Measurements from ENCODE around the gene CEND1. TPM values are rescaled to one million over a fixed set of nuclear protein-coding genes. Genes with fewer than 3 reads are reported as not detected.

CEND1 gene
- total and polyA plus RNA-seq, 2 of the 13 experiments (the other 11 are each of a cell fraction or from before 2014, with no cell fraction given): not detected

- peak; percentile 62; the same call in 1 of the 2 replicates for TF ChIP-seq ZNF574 (CRISPR knock-in tag; IDR thresholded peaks at IDR 0.05)
- no peak for TF ChIP-seq ATF4 (CRISPR knock-in tag; IDR thresholded peaks at IDR 0.05)
- peak; percentile 69; the same call in 1 of the 2 replicates for TF ChIP-seq ZNF235 (CRISPR knock-in tag; IDR thresholded peaks at IDR 0.05; ENCODE audit: borderline replicate concordance)
- TF ChIP-seq SAFB2 (CRISPR knock-in tag; IDR thresholded peaks at IDR 0.05; ENCODE audit: borderline replicate concordance, low read depth): peak; percentile 78; the same call in 1 of the 2 replicates
- TF ChIP-seq KDM5B (CRISPR knock-in tag; IDR thresholded peaks at IDR 0.05; ENCODE audit: borderline replicate concordance): peak; percentile 57; the same call in 1 of the 2 replicates
- TF ChIP-seq RBM39 (IDR thresholded peaks at IDR 0.05; ENCODE audit: low read depth, low read length, poor library complexity, severe bottlenecking): peak; percentile 42
- TF ChIP-seq TRIM22 (IDR thresholded peaks at IDR 0.05): no peak
- TF ChIP-seq HNF4A (CRISPR knock-in tag; IDR thresholded peaks at IDR 0.05): peak; percentile 34
- 0 out of 2 replicates have a peak, but pooled peaks have one; percentile 11 for TF ChIP-seq ZNF232 (CRISPR knock-in tag; IDR thresholded peaks at IDR 0.05; ENCODE audit: borderline replicate concordance)
- peak; percentile 10; the same call in 1 of the 2 replicates for TF ChIP-seq NFYC (CRISPR knock-in tag; IDR thresholded peaks at IDR 0.05)
- TF ChIP-seq PHF8 (CRISPR knock-in tag; IDR thresholded peaks at IDR 0.05): peak; percentile 82
- TF ChIP-seq NR2C2 (CRISPR knock-in tag; IDR thresholded peaks at IDR 0.05; ENCODE audit: borderline replicate concordance): peak; percentile 58; the same call in 1 of the 2 replicates
- peak; percentile 48; the same call in 1 of the 2 replicates for TF ChIP-seq GATAD2A (CRISPR knock-in tag; IDR thresholded peaks at IDR 0.05)
- TF ChIP-seq ZNF451 (CRISPR knock-in tag; IDR thresholded peaks at IDR 0.05): peak; percentile 51; the same call in 1 of the 2 replicates
- peak; percentile 35; the same call in 1 of the 2 replicates for TF ChIP-seq MIER3 (CRISPR knock-in tag; IDR thresholded peaks at IDR 0.05; ENCODE audit: borderline replicate concordance)
- peak; percentile 94 for TF ChIP-seq MTF2 (CRISPR knock-in tag; IDR thresholded peaks at IDR 0.05; ENCODE audit: borderline replicate concordance)
- TF ChIP-seq ZSCAN25 (CRISPR knock-in tag; IDR thresholded peaks at IDR 0.05): peak; percentile 69; the same call in 1 of the 2 replicates
- TF ChIP-seq FIP1L1 (IDR thresholded peaks at IDR 0.05; ENCODE audit: borderline replicate concordance, insufficient read depth, low read depth, low read length): 0 out of 2 replicates have a peak, but pooled peaks have one; percentile 51
- TF ChIP-seq JUNB (CRISPR knock-in tag; IDR thresholded peaks at IDR 0.05; ENCODE audit: borderline replicate concordance): no peak
- TF ChIP-seq TFDP2 (CRISPR knock-in tag; IDR thresholded peaks at IDR 0.05): peak; percentile 57; the same call in 1 of the 2 replicates
- TF ChIP-seq NRL (CRISPR knock-in tag; IDR thresholded peaks at IDR 0.05; ENCODE audit: borderline replicate concordance): peak; percentile 71; the same call in 1 of the 2 replicates
- TF ChIP-seq ELF3 (CRISPR knock-in tag; IDR thresholded peaks at IDR 0.05): peak; percentile 18; the same call in 1 of the 2 replicates
Observed at GRCh38 chr11:827146-827896, 37.4 kb upstream of the CEND1 start (continued).

All from HepG2 (cell line).